GM21447 (cell line): Measurements from ENCODE around the gene DDAH1.
"Not testable (repeated sequence)": the region's sequence is repeated elsewhere in the genome, so short reads cannot be mapped to it uniquely, and the experiment has no call there.

Source experiments
- ATAC-seq: cut with Tn5 transposase; IDR thresholded peaks from one replicate; pipeline ENCODE4 v1.9.1; 2021; ENCODE audit not compliant: unreplicated experiment

DDAH1 gene

GRCh38 chr1:85361606-85362296 lies 103.2 kb downstream of the DDAH1 start:
- no peak for ATAC-seq

- no peak for ATAC-seq
Observed at GRCh38 chr1:85360730-85361493, 104.0 kb downstream of the DDAH1 start.

- ATAC-seq: no peak
Observed at GRCh38 chr1:85359874-85360721, 104.9 kb downstream of the DDAH1 start.

- no peak for ATAC-seq
Observed at GRCh38 chr1:85358702-85359438, 106.1 kb downstream of the DDAH1 start.

- no peak for ATAC-seq
Observed at GRCh38 chr1:85357817-85358216, 107.1 kb downstream of the DDAH1 start.

GRCh38 chr1:85356130-85356529 lies 108.8 kb downstream of the DDAH1 start:
- ATAC-seq: no peak

- no peak for ATAC-seq
Observed at GRCh38 chr1:85352055-85352454, 112.9 kb downstream of the DDAH1 start.

GRCh38 chr1:85351202-85351828 lies 113.6 kb downstream of the DDAH1 start:
- no peak for ATAC-seq

- ATAC-seq: no peak
Observed at GRCh38 chr1:85349224-85349623, 115.7 kb downstream of the DDAH1 start.

- no peak for ATAC-seq
Observed at GRCh38 chr1:85347908-85348307, 117.1 kb downstream of the DDAH1 start.

GRCh38 chr1:85347275-85347674 lies 117.7 kb downstream of the DDAH1 start:
- not testable (repeated sequence) for ATAC-seq

- no peak for ATAC-seq
Observed at GRCh38 chr1:85344256-85344694, 120.7 kb downstream of the DDAH1 start.

- no peak for ATAC-seq
Observed at GRCh38 chr1:85343612-85344255, 121.2 kb downstream of the DDAH1 start.

GRCh38 chr1:85343213-85343611 lies 121.7 kb downstream of the DDAH1 start:
- ATAC-seq: no peak

GRCh38 chr1:85342207-85342606 lies 122.8 kb downstream of the DDAH1 start:
- ATAC-seq: no peak

- ATAC-seq: no peak
Observed at GRCh38 chr1:85340427-85340826, 124.5 kb downstream of the DDAH1 start.

GRCh38 chr1:85339656-85340399 lies 125.1 kb downstream of the DDAH1 start:
- ATAC-seq: no peak

GRCh38 chr1:85339089-85339488 lies 125.9 kb downstream of the DDAH1 start:
- no peak for ATAC-seq

- ATAC-seq: no peak
Observed at GRCh38 chr1:85334962-85335361, 130.0 kb downstream of the DDAH1 start.
